HG03575 (cell line): ENCODE results near the gene RPL14.

ENCODE experiments used
- ATAC-seq: cut with Tn5 transposase; IDR thresholded peaks from one replicate; pipeline ENCODE4 v1.9.1; 2021; ENCODE audit not compliant: unreplicated experiment, insufficient number of reproducible peaks, low FRiP score; ENCODE audit errors: extremely low read depth

The RPL14 gene

DNA sequence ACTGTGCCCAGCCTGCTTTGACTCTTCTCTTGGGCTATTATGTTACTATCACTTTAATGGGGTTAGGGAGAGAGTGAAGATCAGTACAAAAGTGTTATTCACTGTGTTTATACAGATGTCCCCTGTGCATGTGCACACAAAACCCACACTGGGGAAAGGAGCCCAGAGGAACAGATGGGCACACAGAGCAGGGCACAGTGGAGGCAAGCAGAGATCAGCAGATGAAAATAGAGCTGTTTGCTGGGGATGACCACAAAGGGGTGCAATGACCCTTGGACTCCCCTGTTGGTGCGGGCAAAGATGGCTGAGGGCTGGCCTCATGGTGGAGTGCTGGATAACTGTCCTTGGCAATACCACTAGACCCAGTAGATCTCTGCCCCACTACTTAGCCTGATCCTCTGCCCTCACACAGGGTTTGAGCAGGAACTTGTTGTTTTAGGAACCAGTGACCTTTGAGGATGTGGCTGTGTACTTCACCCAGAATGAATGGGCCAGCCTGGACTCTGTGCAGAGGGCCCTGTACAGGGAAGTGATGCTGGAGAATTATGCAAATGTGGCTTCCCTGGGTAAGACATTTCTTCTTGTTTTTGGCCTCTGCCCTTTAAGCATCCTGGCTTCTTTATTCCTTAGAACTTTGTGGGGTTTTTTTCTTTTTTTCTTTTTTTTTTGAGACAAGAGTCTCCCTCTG is 54.0 kb downstream of the RPL14 start:
- ATAC-seq: no peak

DNA sequence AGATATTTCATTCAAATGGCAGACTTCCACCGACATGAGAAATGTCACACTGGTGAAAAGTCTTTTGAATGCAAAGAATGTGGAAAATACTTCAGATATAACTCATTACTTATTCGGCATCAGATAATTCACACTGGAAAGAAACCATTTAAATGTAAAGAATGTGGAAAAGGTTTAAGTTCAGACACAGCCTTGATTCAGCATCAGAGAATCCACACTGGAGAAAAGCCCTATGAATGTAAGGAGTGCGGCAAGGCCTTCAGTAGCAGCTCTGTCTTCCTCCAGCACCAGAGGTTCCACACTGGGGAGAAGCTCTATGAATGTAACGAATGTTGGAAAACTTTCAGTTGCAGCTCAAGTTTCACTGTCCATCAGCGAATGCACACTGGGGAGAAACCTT is 59.1 kb downstream of the RPL14 start:
- no peak for ATAC-seq

- no peak for ATAC-seq
These were observed 60.9 kb downstream of the RPL14 start for GRCh38 chr3:40518067-40518466.
